ENCODE measurements around the gene BCCIP.

BCCIP gene

DNA sequence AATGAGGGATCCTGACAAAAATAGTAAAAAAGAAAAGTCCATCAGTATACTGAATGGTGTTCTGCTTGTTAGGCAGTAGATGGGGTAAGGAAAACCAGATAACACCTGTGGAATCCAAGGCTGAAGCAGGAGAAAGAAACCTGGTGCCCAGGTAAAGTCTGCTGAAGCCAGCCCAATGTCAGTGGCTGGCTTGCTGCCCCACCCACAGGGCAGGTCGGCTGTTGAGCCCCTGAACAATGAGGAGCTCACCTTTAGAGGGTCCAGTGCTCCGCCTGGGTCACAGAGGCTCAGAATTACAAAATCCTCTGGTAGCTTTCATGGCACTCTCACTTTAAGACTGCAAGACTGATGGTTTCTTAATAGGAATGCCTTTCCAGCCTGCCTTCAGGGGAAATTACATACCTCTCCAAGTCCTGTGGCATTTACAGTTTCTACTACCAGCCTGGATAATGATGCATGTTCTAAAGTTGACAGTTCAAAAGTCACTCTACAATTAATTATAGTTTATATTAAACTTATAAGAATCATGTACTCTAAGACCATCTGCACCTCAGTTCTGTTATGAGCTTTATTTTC lies 33.9 kb downstream of the BCCIP start:
- H3K27me3 ChIP-seq (ENCODE audit: low read length), result no peaks in the 10 kb centered on the region
- H2AFZ ChIP-seq (ENCODE audit: low read depth, low read length, severe bottlenecking), result no peak overlapping the region
- no peaks in the 10 kb centered on the region for H3K36me3 ChIP-seq (ENCODE audit: low read length)
- H3K27ac ChIP-seq (ENCODE audit: low read depth, low read length), result no peak overlapping the region
- no peak overlapping the region for H3K9ac ChIP-seq (ENCODE audit: low read length)
- H3F3A ChIP-seq (ENCODE audit: insufficient read depth), result no peaks in the 10 kb centered on the region
- no peak overlapping the region for H3K4me3 ChIP-seq (ENCODE audit: insufficient read depth, low read length, poor library complexity, severe bottlenecking)
- no peaks in the 10 kb centered on the region for H3K9me2 ChIP-seq (replicated peaks; ENCODE audit: insufficient read depth, low read length)
- H3K4me2 ChIP-seq (ENCODE audit: low read depth, low read length, poor library complexity, severe bottlenecking), result no peak overlapping the region
- H3K79me2 ChIP-seq (ENCODE audit: insufficient read depth, low read length), result no peaks in the 10 kb centered on the region
- no peaks in the 10 kb centered on the region for H3K9me3 ChIP-seq (ENCODE audit: insufficient read depth, low read length)
- no peaks in the 10 kb centered on the region for H4K20me1 ChIP-seq (ENCODE audit: low read depth, low read length)
- TF ChIP-seq EZH2phosphoT487 (conservative IDR thresholded peaks at IDR 0.05; ENCODE audit: low read length), result no peak
- TF ChIP-seq, protein P1, sequence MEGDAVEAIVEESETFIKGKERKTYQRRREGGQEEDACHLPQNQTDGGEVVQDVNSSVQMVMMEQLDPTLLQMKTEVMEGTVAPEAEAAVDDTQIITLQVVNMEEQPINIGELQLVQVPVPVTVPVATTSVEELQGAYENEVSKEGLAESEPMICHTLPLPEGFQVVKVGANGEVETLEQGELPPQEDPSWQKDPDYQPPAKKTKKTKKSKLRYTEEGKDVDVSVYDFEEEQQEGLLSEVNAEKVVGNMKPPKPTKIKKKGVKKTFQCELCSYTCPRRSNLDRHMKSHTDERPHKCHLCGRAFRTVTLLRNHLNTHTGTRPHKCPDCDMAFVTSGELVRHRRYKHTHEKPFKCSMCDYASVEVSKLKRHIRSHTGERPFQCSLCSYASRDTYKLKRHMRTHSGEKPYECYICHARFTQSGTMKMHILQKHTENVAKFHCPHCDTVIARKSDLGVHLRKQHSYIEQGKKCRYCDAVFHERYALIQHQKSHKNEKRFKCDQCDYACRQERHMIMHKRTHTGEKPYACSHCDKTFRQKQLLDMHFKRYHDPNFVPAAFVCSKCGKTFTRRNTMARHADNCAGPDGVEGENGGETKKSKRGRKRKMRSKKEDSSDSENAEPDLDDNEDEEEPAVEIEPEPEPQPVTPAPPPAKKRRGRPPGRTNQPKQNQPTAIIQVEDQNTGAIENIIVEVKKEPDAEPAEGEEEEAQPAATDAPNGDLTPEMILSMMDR (IDR thresholded peaks at IDR 0.05; ENCODE audit: insufficient read depth, low read length, poor library complexity, severe bottlenecking), result no peak

DNA sequence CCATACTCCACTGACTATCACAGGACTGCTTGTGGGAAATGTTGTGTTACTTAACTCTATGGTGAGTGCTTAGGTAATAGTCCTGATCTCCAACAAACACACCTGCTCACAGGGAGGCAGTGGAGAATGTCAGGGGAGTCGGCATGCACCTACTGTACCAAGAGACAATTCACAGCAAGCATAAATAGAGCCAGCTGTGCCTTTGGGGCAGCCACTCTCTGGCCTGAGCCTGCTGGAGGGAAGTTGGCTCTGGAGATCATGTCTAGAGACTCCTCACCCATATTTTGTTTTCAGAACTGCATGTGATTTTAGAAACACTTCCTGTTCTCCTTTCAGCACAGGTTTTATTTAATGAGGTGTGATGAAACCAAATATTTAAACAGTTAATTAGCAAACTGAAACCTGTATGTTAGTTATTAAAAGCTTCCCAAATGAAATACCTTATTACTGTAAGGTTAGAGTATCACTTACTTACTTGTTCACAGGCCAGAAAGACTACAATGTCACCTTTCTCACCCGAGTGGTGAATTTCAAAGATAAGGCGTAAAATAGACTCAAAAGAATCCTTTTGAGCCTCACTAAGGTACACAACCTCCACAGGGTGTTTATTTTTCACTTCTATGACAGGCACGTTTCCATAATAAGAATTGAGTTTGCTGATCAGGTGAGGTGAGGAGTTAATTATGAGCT lies 35.9 kb downstream of the BCCIP start:
- no peaks in the 10 kb centered on the region for H3K9me2 ChIP-seq (replicated peaks; ENCODE audit: insufficient read depth, low read length)
- no peak overlapping the region for H3K4me2 ChIP-seq (ENCODE audit: low read depth, low read length, poor library complexity, severe bottlenecking)
- no peak overlapping the region for H3K27ac ChIP-seq (ENCODE audit: low read depth, low read length)
- no peaks in the 10 kb centered on the region for H4K20me1 ChIP-seq (ENCODE audit: low read depth, low read length)
- no peaks in the 10 kb centered on the region for H3K9me3 ChIP-seq (ENCODE audit: insufficient read depth, low read length)
- H3F3A ChIP-seq (ENCODE audit: insufficient read depth), result no peaks in the 10 kb centered on the region
- no peaks in the 10 kb centered on the region for H3K27me3 ChIP-seq (ENCODE audit: low read length)
- H3K79me2 ChIP-seq (ENCODE audit: insufficient read depth, low read length), result no peaks in the 10 kb centered on the region
- no peak overlapping the region for H2AFZ ChIP-seq (ENCODE audit: low read depth, low read length, severe bottlenecking)
- no peak for TF ChIP-seq EZH2phosphoT487 (conservative IDR thresholded peaks at IDR 0.05; ENCODE audit: low read length)
- TF ChIP-seq, protein P1 (IDR thresholded peaks at IDR 0.05; ENCODE audit: insufficient read depth, low read length, poor library complexity, severe bottlenecking), result no peak
- H3K4me3 ChIP-seq (ENCODE audit: insufficient read depth, low read length, poor library complexity, severe bottlenecking), result no peak overlapping the region
- no peaks in the 10 kb centered on the region for H3K36me3 ChIP-seq (ENCODE audit: low read length)
- no peak overlapping the region for H3K9ac ChIP-seq (ENCODE audit: low read length)

DNA sequence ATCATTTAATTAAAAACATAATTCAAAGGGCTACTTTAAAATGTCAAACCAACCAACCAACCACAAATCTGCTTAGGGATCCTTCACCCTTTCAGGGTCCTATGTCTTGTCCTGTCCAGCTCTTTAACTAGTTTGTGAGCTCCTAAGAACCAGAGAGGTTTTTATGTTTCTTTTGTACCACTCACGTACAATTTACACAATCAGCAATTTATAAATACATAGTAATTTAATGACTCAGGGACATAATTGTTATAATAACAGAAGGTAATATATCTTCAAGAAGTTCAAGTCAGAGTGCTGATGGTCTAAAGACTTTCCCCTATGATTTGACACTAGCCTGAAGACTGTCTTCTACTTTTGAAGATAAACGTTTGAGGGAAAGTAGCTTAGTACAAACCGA lies 41.8 kb downstream of the BCCIP start:
- no peak overlapping the region for H3K27ac ChIP-seq (ENCODE audit: low read depth, low read length)
- no peak overlapping the region for H3K4me2 ChIP-seq (ENCODE audit: low read depth, low read length, poor library complexity, severe bottlenecking)
- no peak overlapping the region for H3K4me3 ChIP-seq (ENCODE audit: insufficient read depth, low read length, poor library complexity, severe bottlenecking)
- H3K9me3 ChIP-seq (ENCODE audit: insufficient read depth, low read length), result no peaks in the 10 kb centered on the region
- H3K9me2 ChIP-seq (replicated peaks; ENCODE audit: insufficient read depth, low read length), result no peaks in the 10 kb centered on the region
- no peaks in the 10 kb centered on the region for H3K36me3 ChIP-seq (ENCODE audit: low read length)
- H2AFZ ChIP-seq (ENCODE audit: low read depth, low read length, severe bottlenecking), result no peak overlapping the region
- no peaks in the 10 kb centered on the region for H3F3A ChIP-seq (ENCODE audit: insufficient read depth)
- H3K9ac ChIP-seq (ENCODE audit: low read length), result no peak overlapping the region
- TF ChIP-seq, protein P1 (IDR thresholded peaks at IDR 0.05; ENCODE audit: insufficient read depth, low read length, poor library complexity, severe bottlenecking), result no peak
- no peak for TF ChIP-seq EZH2phosphoT487 (conservative IDR thresholded peaks at IDR 0.05; ENCODE audit: low read length)
- no peaks in the 10 kb centered on the region for H3K79me2 ChIP-seq (ENCODE audit: insufficient read depth, low read length)
- no peaks in the 10 kb centered on the region for H4K20me1 ChIP-seq (ENCODE audit: low read depth, low read length)
- no peaks in the 10 kb centered on the region for H3K27me3 ChIP-seq (ENCODE audit: low read length)

All from SU-DHL-6 (cell line).